Measurements from ENCODE around the gene TSG101.

The TSG101 gene

GRCh38 chr11:18548001-18548400 lies 21.3 kb upstream of the TSG101 start:
- H4K20me1 ChIP-seq (ENCODE audit: insufficient read depth, low read length), result no peaks in the 10 kb centered on the region
- no peak overlapping the region for H3K27ac ChIP-seq (ENCODE audit: low read depth, low read length, poor library complexity, severe bottlenecking)
- no peaks in the 10 kb centered on the region for H3K36me3 ChIP-seq (ENCODE audit: insufficient read depth, low read length)
- no peak overlapping the region for H3K4me2 ChIP-seq (ENCODE audit: low read length)
- no peaks in the 10 kb centered on the region for H3K27me3 ChIP-seq (ENCODE audit: insufficient read depth, low read length)
- no peaks in the 10 kb centered on the region for H3K79me2 ChIP-seq (ENCODE audit: insufficient read depth, low read length)
- H3K9me3 ChIP-seq (ENCODE audit: low read length), result no peaks in the 10 kb centered on the region
- TF ChIP-seq EZH2 (IDR thresholded peaks at IDR 0.05; ENCODE audit: borderline replicate concordance, low read length), result no peak
- no peak for TF ChIP-seq CTCF (IDR thresholded peaks at IDR 0.05; ENCODE audit: low read length)
- no peaks in the 10 kb centered on the region for H3K4me1 ChIP-seq (ENCODE audit: insufficient read depth, low read length, severe bottlenecking)
- H3K9me2 ChIP-seq (ENCODE audit: low read depth, low read length), result no peaks in the 10 kb centered on the region
- H2AFZ ChIP-seq (ENCODE audit: low read length), result no peak overlapping the region
- no peak overlapping the region for H3K9ac ChIP-seq (ENCODE audit: low read length)
- no peaks in the 10 kb centered on the region for H3F3A ChIP-seq (ENCODE audit: insufficient read depth, low read length)
- no peak overlapping the region for H3K4me3 ChIP-seq (ENCODE audit: low read depth, low read length, poor library complexity, severe bottlenecking)

DNA sequence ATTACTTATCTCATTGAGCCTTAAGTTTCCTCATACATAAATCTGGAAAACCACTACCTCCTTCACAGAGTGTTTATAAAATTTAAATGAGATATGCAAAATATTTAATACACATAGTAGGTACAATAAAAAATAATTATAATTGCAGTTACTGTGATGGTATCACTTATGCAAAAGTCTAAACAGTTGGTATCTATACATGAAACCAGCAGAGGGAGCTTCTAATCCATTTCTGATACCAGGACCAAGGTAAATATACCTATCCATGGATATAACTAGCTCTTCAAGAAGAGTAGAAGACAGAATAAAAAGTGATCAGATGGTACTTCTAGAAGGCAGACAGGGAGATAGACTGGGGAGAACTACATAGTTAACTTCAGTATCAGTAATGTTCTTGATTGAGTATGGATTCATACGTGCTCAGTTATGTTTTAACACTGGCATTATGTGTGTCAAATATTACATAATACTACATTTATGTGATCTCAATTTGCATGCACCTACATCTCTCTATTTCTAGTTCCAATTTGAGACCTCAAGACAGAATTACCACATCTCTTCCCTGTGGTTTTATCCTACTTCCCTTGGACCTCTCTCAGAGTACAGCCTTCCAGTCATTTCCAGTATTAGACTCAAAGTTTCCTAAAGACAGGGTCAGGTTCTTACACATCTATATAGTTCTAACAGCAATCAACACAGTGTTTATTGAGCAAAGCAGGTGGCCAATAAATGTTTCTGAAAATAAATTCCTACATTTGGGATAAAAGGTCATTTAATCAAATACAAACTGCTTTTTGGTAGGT lies 13.7 kb upstream of the TSG101 start:
- Histone ChIP-seq H3K27ac (ENCODE audit: low read depth, low read length, poor library complexity, severe bottlenecking) (no peak overlapping the region), H4K20me1 (ENCODE audit: insufficient read depth, low read length) (no peaks in the 10 kb centered on the region), H3K36me3 (ENCODE audit: insufficient read depth, low read length) (no peaks in the 10 kb centered on the region), H3F3A (ENCODE audit: insufficient read depth, low read length) (no peaks in the 10 kb centered on the region), H3K27me3 (ENCODE audit: insufficient read depth, low read length) (no peaks in the 10 kb centered on the region), H3K4me3 (ENCODE audit: low read depth, low read length, poor library complexity, severe bottlenecking) (no peak overlapping the region), H3K4me1 (ENCODE audit: insufficient read depth, low read length, severe bottlenecking) (no peaks in the 10 kb centered on the region), H3K79me2 (ENCODE audit: insufficient read depth, low read length) (no peaks in the 10 kb centered on the region), H3K9me2 (ENCODE audit: low read depth, low read length) (no peaks in the 10 kb centered on the region), H3K9ac (ENCODE audit: low read length) (no peak overlapping the region), H2AFZ (ENCODE audit: low read length) (no peak overlapping the region), H3K9me3 (ENCODE audit: low read length) (no peaks in the 10 kb centered on the region), H3K4me2 (ENCODE audit: low read length) (no peak overlapping the region)
- peak; percentile 71 for TF ChIP-seq CTCF (IDR thresholded peaks at IDR 0.05; ENCODE audit: low read length)
- TF ChIP-seq EZH2 (IDR thresholded peaks at IDR 0.05; ENCODE audit: borderline replicate concordance, low read length), result no peak

- no peak overlapping the region for H3K4me3 ChIP-seq (ENCODE audit: low read depth, low read length, poor library complexity, severe bottlenecking)
- no peaks in the 10 kb centered on the region for H4K20me1 ChIP-seq (ENCODE audit: insufficient read depth, low read length)
- no peak for TF ChIP-seq CTCF (IDR thresholded peaks at IDR 0.05; ENCODE audit: low read length)
- H2AFZ ChIP-seq (ENCODE audit: low read length), result no peak overlapping the region
- no peaks in the 10 kb centered on the region for H3K9me3 ChIP-seq (ENCODE audit: low read length)
- no peaks in the 10 kb centered on the region for H3F3A ChIP-seq (ENCODE audit: insufficient read depth, low read length)
- H3K36me3 ChIP-seq (ENCODE audit: insufficient read depth, low read length), result no peaks in the 10 kb centered on the region
- H3K4me1 ChIP-seq (ENCODE audit: insufficient read depth, low read length, severe bottlenecking), result peaks cover 5% of the 10 kb centered on the region
- no peak overlapping the region for H3K9ac ChIP-seq (ENCODE audit: low read length)
- no peaks in the 10 kb centered on the region for H3K9me2 ChIP-seq (ENCODE audit: low read depth, low read length)
- H3K27me3 ChIP-seq (ENCODE audit: insufficient read depth, low read length), result no peaks in the 10 kb centered on the region
- H3K27ac ChIP-seq (ENCODE audit: low read depth, low read length, poor library complexity, severe bottlenecking), result no peak overlapping the region
- H3K79me2 ChIP-seq (ENCODE audit: insufficient read depth, low read length), result no peaks in the 10 kb centered on the region
- no peak overlapping the region for H3K4me2 ChIP-seq (ENCODE audit: low read length)
Observed at GRCh38 chr11:18536209-18536608, 9.5 kb upstream of the TSG101 start.

All from OCI-LY1 (cell line).